IMR-90 (cell line): ENCODE results near the gene SLC6A15. TPM values are rescaled to one million over a fixed set of nuclear protein-coding genes. Genes with fewer than 3 reads are reported as not detected.

Experiments
- ATAC-seq: fragments of 200-7000 bp; cut with Tn5 transposase; 2 replicates; pipeline ENCODE4 v1.9.1; 2020; ENCODE audit warnings: low read depth, mild to moderate bottlenecking, moderate library complexity
- BruUV-seq: library from RNA; stranded (reverse); fragments of 400-500 nt; replicated peaks from 2 replicates; lab custom pipeline; 2021; lab: Mats Ljungman, UMichigan
- CTCF ChIA-PET: fragments of 300-600 bp; formaldehyde crosslinking; extraction: SDS; loops from one replicate; lab custom pipeline; 2021; ENCODE audit warnings: antibody characterized with exemption; lab: Yijun Ruan, JAX
- POLR2A ChIA-PET: fragments of 300-600 bp; sonication (Branson Sonifier 250); formaldehyde crosslinking; loops from one replicate; lab custom pipeline; 2022; ENCODE audit warnings: antibody characterized with exemption; ENCODE audit not compliant: unreplicated experiment; lab: Charles Lee
- DNase-seq: peaks from one replicate; pipeline ENCODE4 v3.0.0; 2013
- H2AFZ ChIP-seq: replicated peaks from 2 replicates; pipeline ENCODE3; 2013; ENCODE audit warnings: low read length, mild to moderate bottlenecking; ENCODE audit not compliant: poor library complexity
- H2AK5ac ChIP-seq: 2 replicates; pipeline ENCODE4 v1.6.1; 2013; ENCODE audit warnings: low read depth, low read length, inconsistent platforms
- H2AK9ac ChIP-seq: replicated peaks from 2 replicates; pipeline ENCODE3; 2013; ENCODE audit warnings: mild to moderate bottlenecking, low read depth, low read length, moderate library complexity; ENCODE audit not compliant: poor library complexity
- H2BK120ac ChIP-seq: 2 replicates; pipeline ENCODE4 v1.6.1; 2013; ENCODE audit warnings: low read depth, low read length, inconsistent platforms
- H2BK15ac ChIP-seq: 3 replicates; pipeline ENCODE4 v1.6.1; 2013; ENCODE audit warnings: low read depth, low read length, inconsistent platforms
- H2BK20ac ChIP-seq: 2 replicates; pipeline ENCODE4 v1.6.1; 2013; ENCODE audit warnings: low read depth, mild to moderate bottlenecking, inconsistent platforms, low read length, moderate library complexity
- H2BK5ac ChIP-seq: 2 replicates; pipeline ENCODE4 v1.6.1; 2013; ENCODE audit warnings: mild to moderate bottlenecking, low read depth, low read length, inconsistent platforms; ENCODE audit not compliant: poor library complexity, severe bottlenecking
- H3K14ac ChIP-seq: replicated peaks from 2 replicates; pipeline ENCODE4 v1.6.1; 2013; ENCODE audit warnings: low read depth, low read length, inconsistent platforms
- H3K18ac ChIP-seq: 2 replicates; pipeline ENCODE4 v1.6.1; 2013; ENCODE audit warnings: low read depth, low read length, control low read depth
- H3K23ac ChIP-seq: 2 replicates; pipeline ENCODE4 v1.6.1; 2013; ENCODE audit warnings: low read depth, low read length, inconsistent platforms
- H3K27ac ChIP-seq: 2 replicates; pipeline ENCODE4 v1.5.1; 2013; ENCODE audit warnings: mild to moderate bottlenecking, control low read depth, low read length; ENCODE audit not compliant: insufficient read depth
- H3K27me3 ChIP-seq: 2 replicates; pipeline ENCODE4 v1.6.1; 2013; ENCODE audit warnings: low read length; ENCODE audit not compliant: control insufficient read depth, insufficient read depth
- H3K36me3 ChIP-seq: 2 replicates; pipeline ENCODE4 v1.6.1; 2013; ENCODE audit warnings: low read length, mixed read lengths; ENCODE audit not compliant: control insufficient read depth, insufficient read depth
- H3K4ac ChIP-seq: 2 replicates; pipeline ENCODE4 v1.6.1; 2013; ENCODE audit warnings: low read depth, low read length, inconsistent platforms
- H3K4me1 ChIP-seq: 2 replicates; pipeline ENCODE4 v1.6.1; 2013; ENCODE audit warnings: low read length, mixed read lengths; ENCODE audit not compliant: control insufficient read depth, insufficient read depth
- H3K4me2 ChIP-seq: 2 replicates; pipeline ENCODE4 v1.6.1; 2013; ENCODE audit warnings: low read depth, mild to moderate bottlenecking, control low read depth, low read length, moderate library complexity
- H3K4me3 ChIP-seq: 2 replicates; pipeline ENCODE4 v1.5.1; 2013; ENCODE audit warnings: low read depth, mild to moderate bottlenecking, control low read depth, low read length, moderate library complexity; ENCODE audit not compliant: insufficient read depth
- H3K56ac ChIP-seq: 2 replicates; pipeline ENCODE4 v1.6.1; 2013; ENCODE audit warnings: low read length, inconsistent platforms; ENCODE audit not compliant: insufficient read depth; ENCODE audit errors: extremely low read depth
- H3K79me1 ChIP-seq, 2 experiments: 2 replicates each; pipeline ENCODE4 v1.6.1; 2013; ENCODE audit warnings: low read length in 2 of 2, inconsistent platforms in 1 of 2, low read depth in 1 of 2
- H3K9ac ChIP-seq: 2 replicates; pipeline ENCODE4 v1.6.1; 2013; ENCODE audit warnings: low read depth, low read length, control low read depth
- H3K9me1 ChIP-seq: 2 replicates; pipeline ENCODE4 v1.6.1; 2013; ENCODE audit warnings: low read length, inconsistent platforms; ENCODE audit not compliant: insufficient read depth
- H3K9me3 ChIP-seq: 2 replicates; pipeline ENCODE4 v1.6.1; 2013; ENCODE audit warnings: low read length; ENCODE audit not compliant: control insufficient read depth, insufficient read depth
- H4K20me1 ChIP-seq: 2 replicates; pipeline ENCODE4 v1.6.1; 2013; ENCODE audit warnings: low read length, inconsistent platforms; ENCODE audit not compliant: insufficient read depth
- H4K5ac ChIP-seq: 2 replicates; pipeline ENCODE4 v1.6.1; 2013; ENCODE audit warnings: mild to moderate bottlenecking, low read depth, low read length, control low read depth
- H4K8ac ChIP-seq, 2 experiments: 2 replicates each; pipeline ENCODE4 v1.6.1; 2013; ENCODE audit warnings: low read depth in 2 of 2, low read length in 2 of 2, control low read depth in 1 of 2, inconsistent platforms in 1 of 2
- H4K91ac ChIP-seq: 2 replicates; pipeline ENCODE4 v1.6.1; 2013; ENCODE audit warnings: low read depth, low read length, inconsistent platforms; ENCODE audit not compliant: insufficient read depth
- CEBPB ChIP-seq: IDR thresholded peaks from 2 replicates; pipeline ENCODE4 v1.6.1; 2012; ENCODE audit warnings: low read depth, low read length, improper control_type of control experiment
- CHD1 ChIP-seq: IDR thresholded peaks from 2 replicates; pipeline ENCODE4 v1.6.1; 2012; ENCODE audit warnings: low read depth, low read length, improper control_type of control experiment
- MAFK ChIP-seq: IDR thresholded peaks from 2 replicates; pipeline ENCODE4 v1.6.1; 2012; ENCODE audit warnings: low read depth, low read length, improper control_type of control experiment
- MXI1 ChIP-seq: IDR thresholded peaks from 2 replicates; pipeline ENCODE4 v1.6.1; 2012; ENCODE audit warnings: low read depth, mild to moderate bottlenecking, low read length, moderate library complexity, borderline replicate concordance
- POLR2A ChIP-seq: IDR thresholded peaks from 2 replicates; pipeline ENCODE4 v1.6.1; 2012; ENCODE audit warnings: mild to moderate bottlenecking, low read depth, low read length
- RCOR1 ChIP-seq: IDR thresholded peaks from 2 replicates; pipeline ENCODE4 v1.6.1; 2012; ENCODE audit warnings: mild to moderate bottlenecking, low read length, improper control_type of control experiment; ENCODE audit not compliant: insufficient replicate concordance
- SMC3 ChIP-seq: fragments of 150-350 bp; IDR thresholded peaks from 2 replicates; pipeline ENCODE4 v1.6.1; 2016; ENCODE audit warnings: low read depth, mild to moderate bottlenecking, antibody characterized with exemption, low read length, moderate library complexity
- USF2 ChIP-seq: fragments of 150-350 bp; IDR thresholded peaks from 2 replicates; pipeline ENCODE4 v1.6.1; 2017; ENCODE audit warnings: mild to moderate bottlenecking, antibody characterized with exemption, low read length, low read depth
- WGBS, 2 experiments: methylation state at CpG; one replicate each; pipeline versions ENCODE4 v1.1.5 to v1.1.7; 2013; ENCODE audit warnings: missing lambda C conversion rate in 2 of 2; ENCODE audit not compliant: insufficient read length in 1 of 2; ENCODE audit errors: extremely low coverage in 2 of 2; 5-methylcytosine and 5-hydroxymethylcytosine counted together
- dilution Hi-C: fragments of 300-500 bp; cut with HindIII; formaldehyde crosslinking; loops from one replicate; pipeline ENCODE4 v1.14.3; 2018; ENCODE audit warnings: low sequenced_read_pairs; ENCODE audit not compliant: unreplicated experiment
- in situ Hi-C: fragments of 300-500 bp; cut with MboI; formaldehyde crosslinking; loops from 3 replicates; pipeline ENCODE4 v1.14.3; 2019; ENCODE audit warnings: low sequenced_read_pairs, inconsistent platforms, mixed read lengths
- intact Hi-C: fragments of 100-400 bp; cut with micrococcal nuclease; formaldehyde crosslinking; loops from 2 replicates; pipeline ENCODE4 v1.10.0; 2022
- polyA plus RNA-seq, 3 experiments: library from polyadenylated mRNA; depleted of rRNA; stranded (reverse); fragments of >200 nt; gene quantifications; 2 replicates each; pipeline ENCODE4 v1.2.3, GENCODE V29; 2012; ENCODE audit warnings: low replicate concordance in 1 of 3
- total RNA-seq: library from RNA; depleted of rRNA; stranded (reverse); fragments of >200 nt; gene quantifications from 2 replicates; pipeline ENCODE4 v1.2.3, GENCODE V29; 2012

SLC6A15 gene
- total and polyA plus RNA-seq, 2 of the 4 experiments (the other 2 are of a cell fraction): 0.32 to 0.72 TPM

DNA sequence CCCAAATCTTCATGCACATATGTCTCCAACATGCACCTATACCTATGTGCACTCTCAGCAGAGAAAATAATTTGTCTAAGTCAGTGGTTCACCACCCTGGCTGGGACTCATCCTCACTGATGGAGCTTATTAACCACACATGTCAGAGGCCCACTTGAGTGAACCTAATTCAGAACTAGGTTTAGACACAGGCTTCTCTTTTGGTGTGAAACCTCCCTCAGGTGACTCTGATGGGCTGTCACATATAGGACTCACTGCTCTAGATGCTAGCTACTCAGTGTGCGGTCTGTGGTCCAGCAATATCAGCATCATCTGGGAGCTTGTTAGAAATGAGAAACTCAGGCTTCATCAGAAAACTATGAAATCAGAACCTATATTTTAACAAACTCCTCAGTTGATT is 85.7 kb downstream of the SLC6A15 start:
- H2AK5ac ChIP-seq: no peak overlapping the region
- no peaks in the 10 kb centered on the region for H3K79me1 ChIP-seq
- H3K36me3 ChIP-seq: no peaks in the 10 kb centered on the region
- no peaks in the 10 kb centered on the region for H3K9me1 ChIP-seq
- H3K23ac ChIP-seq: no peak overlapping the region
- no peak overlapping the region for H3K18ac ChIP-seq
- no peak overlapping the region for H2BK5ac ChIP-seq
- H3K4me1 ChIP-seq: no peaks in the 10 kb centered on the region
- H2BK120ac ChIP-seq: no peak overlapping the region
- no peak overlapping the region for H3K9ac ChIP-seq
- dilution Hi-C loops: no loop called here
- intact Hi-C loops: no loop called here
- no TSS peak for BruUV-seq
- ATAC-seq (no peak), DNase-seq (no peak)
- POLR2A ChIA-PET: no interaction called here
- no peak overlapping the region for H4K8ac ChIP-seq
- H3K27ac ChIP-seq: no peak overlapping the region
- H3K9me3 ChIP-seq: no peaks in the 10 kb centered on the region
- CTCF ChIA-PET: no interaction called here
- no peaks in the 10 kb centered on the region for H4K20me1 ChIP-seq
- H2AFZ ChIP-seq: no peak overlapping the region
- H3K4me3 ChIP-seq: no peak overlapping the region
- no peaks in the 10 kb centered on the region for H3K27me3 ChIP-seq
- H3K4ac ChIP-seq: no peak overlapping the region
- no peak for TF ChIP-seq POLR2A
- TF ChIP-seq MAFK: no peak
- TF ChIP-seq USF2: no peak
- no peak for TF ChIP-seq RCOR1
- TF ChIP-seq CHD1: no peak
- TF ChIP-seq CEBPB: no peak
- TF ChIP-seq MXI1: no peak
- TF ChIP-seq SMC3: no peak
- H2AK9ac ChIP-seq: no peak overlapping the region
- no peak overlapping the region for H2BK20ac ChIP-seq
- in situ Hi-C loops: no loop called here
- H3K56ac ChIP-seq: no peak overlapping the region
- H2BK15ac ChIP-seq: no peak overlapping the region
- H3K4me2 ChIP-seq: no peak overlapping the region
- no peak overlapping the region for H4K91ac ChIP-seq
- no peak overlapping the region for H3K14ac ChIP-seq
- WGBS, 2 experiments: no CpG with 5 or more reads among the region's 1 CpG
- H4K5ac ChIP-seq: no peak overlapping the region
